Measurements from ENCODE around the gene SCD5.

GRCh38 chr4:82639971-82640370 is 158.6 kb downstream of the SCD5 start:
- TF ChIP-seq CTCF (IDR thresholded peaks at IDR 0.05; ENCODE audit: low read length) (no peak), EZH2phosphoT487 (IDR thresholded peaks at IDR 0.05; ENCODE audit: low read length) (no peak), EZH2 (optimal IDR thresholded peaks at IDR 0.05; ENCODE audit: low read depth, low read length) (no peak)
